Kidney (tissue), 14 donors: ENCODE measurements around the gene CDCA3. TPM values are rescaled to one million over a fixed set of nuclear protein-coding genes. Genes with fewer than 3 reads are reported as not detected.

Experiments
- DNase-seq, 5 donors: peaks; one replicate each; pipeline ENCODE4 v3.0.0-alpha.2; 2013 to 2020
- FAIRE-seq: peaks from 2 replicates; lab custom pipeline; 2012; peaks lifted over from hg19 to GRCh38; lab: Jason Lieb, UNC
- H3K27ac ChIP-seq, 2 donors: one replicate each; pipeline ENCODE4 v1.7.0; 2013; ENCODE audit warnings: low read depth in 2 of 2, low read length in 2 of 2, inconsistent platforms in 1 of 2
- H3K27me3 ChIP-seq: one replicate; pipeline ENCODE4 v1.7.1; 2013; ENCODE audit warnings: low read length, inconsistent platforms; ENCODE audit not compliant: control insufficient read depth, insufficient read depth
- H3K36me3 ChIP-seq, 3 donors: one replicate each; pipeline versions ENCODE4 v1.7.0 to v1.7.1; 2013; ENCODE audit warnings: low read length in 3 of 3, control low read depth in 1 of 3, inconsistent platforms in 1 of 3; ENCODE audit not compliant: insufficient read depth in 3 of 3, control insufficient read depth in 2 of 3
- H3K4me1 ChIP-seq, 3 donors: one replicate each; pipeline versions ENCODE4 v1.7.0 to v1.7.1; 2013; ENCODE audit warnings: low read length in 3 of 3, inconsistent platforms in 1 of 3, low read depth in 1 of 3; ENCODE audit not compliant: control insufficient read depth in 2 of 3, insufficient read depth in 2 of 3
- H3K4me3 ChIP-seq, 3 donors: one replicate each; pipeline versions ENCODE4 v1.7.0 to v1.8.1; 2013; ENCODE audit warnings: low read length in 3 of 3, control low read depth in 1 of 3, inconsistent platforms in 1 of 3
- H3K9ac ChIP-seq, 3 donors: one replicate each; pipeline versions ENCODE4 v1.7.0 to v1.7.1; 2013; ENCODE audit warnings: low read length in 3 of 3, control low read depth in 1 of 3, inconsistent platforms in 1 of 3
- H3K9me3 ChIP-seq, 3 donors: one replicate each; pipeline versions ENCODE4 v1.7.0 to v1.7.1; 2013; ENCODE audit warnings: low read length in 3 of 3, control low read depth in 1 of 3, inconsistent platforms in 1 of 3; ENCODE audit not compliant: control insufficient read depth in 2 of 3, insufficient read depth in 1 of 3
- intact Hi-C: fragments of 100-400 bp; cut with DNase I; formaldehyde crosslinking; loops from one replicate; pipeline ENCODE4 v1.11.1; 2022
- polyA plus RNA-seq: library from polyadenylated mRNA; stranded (reverse); fragments of 350-450 nt; fragmentation: Illumina TruSeq; extraction: RNeasy Lipid Tissue Mini Kit (QIAGEN cat#74804); gene quantifications from one replicate; pipeline ENCODE4 v1.2.3, GENCODE V29; 2014; ENCODE audit warnings: low read depth, low replicate concordance; ENCODE audit not compliant: insufficient read depth
- total RNA-seq: library from RNA; stranded (reverse); fragmentation: NEBNext Ultra II Directional; extraction: Animal tissue kit (Norgen Biotek cat#: 25700); gene quantifications from one replicate; pipeline ENCODE4 v1.2.1, GENCODE V29; 2021
- TF ChIP-seq, protein P1 (sequence below): IDR thresholded peaks from 3 replicates; pipeline ENCODE4 v1.5.1; 2012; ENCODE audit warnings: mild to moderate bottlenecking, moderate library complexity, borderline replicate concordance; ENCODE audit not compliant: insufficient read depth; ENCODE audit errors: extremely low read depth
- donor health status: control.
- donor health status: control.
- donor health status: control.
- donor health status: control.
- donor health status: control.
- donor health status: DM: yes; HTN: yes; CAD: no.
- donor health status: Normal renal cell carcinoma (clear cell type).

The CDCA3 gene
- total and polyA plus RNA-seq, 2 donors from 2014 or later, result 1.3 to 2.1 TPM

- intact Hi-C loops, result no loop called here
Observed at GRCh38 chr12:6840761-6841515, 10.1 kb downstream of the CDCA3 start, which contains the start of gene GNB3. Gene GNB3, plus strand, starts transcription at chr12:6840925. Its CDS starts 363 bp downstream, at chr12:6841288.

DNA sequence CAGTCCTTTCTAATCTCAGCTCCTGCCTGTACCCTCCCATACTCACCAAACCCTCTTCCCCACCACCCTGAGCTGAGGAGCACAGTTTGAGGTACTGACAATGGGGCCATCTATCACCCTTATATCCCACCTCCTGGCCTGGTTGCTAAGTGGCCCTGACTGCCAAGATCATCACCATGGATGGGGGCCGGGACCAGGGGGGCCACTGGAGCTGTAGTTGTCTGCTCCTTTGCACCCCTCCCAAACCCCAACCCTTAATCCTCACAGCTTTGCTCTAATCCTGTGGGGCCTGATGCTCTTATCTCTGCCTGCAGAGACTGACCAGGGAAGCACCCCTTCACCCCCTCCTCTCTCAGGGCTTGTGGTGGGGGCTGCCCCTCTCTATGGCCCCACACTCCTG lies 10.8 kb downstream of the CDCA3 start:
- Histone ChIP-seq H3K9ac (no peak overlapping the region), H3K4me3 (no peak overlapping the region), H3K27ac (no peak overlapping the region), H3K4me1 (no peaks in the 10 kb centered on the region), H3K9me3 (no peaks in the 10 kb centered on the region), H3K27me3 (no peaks in the 10 kb centered on the region), H3K36me3 (peaks cover 0 to 9% (median 0%) of the 10 kb centered on the region in 3 donors)
- FAIRE-seq (no peak), DNase-seq (no peak)
- TF ChIP-seq, protein P1, sequence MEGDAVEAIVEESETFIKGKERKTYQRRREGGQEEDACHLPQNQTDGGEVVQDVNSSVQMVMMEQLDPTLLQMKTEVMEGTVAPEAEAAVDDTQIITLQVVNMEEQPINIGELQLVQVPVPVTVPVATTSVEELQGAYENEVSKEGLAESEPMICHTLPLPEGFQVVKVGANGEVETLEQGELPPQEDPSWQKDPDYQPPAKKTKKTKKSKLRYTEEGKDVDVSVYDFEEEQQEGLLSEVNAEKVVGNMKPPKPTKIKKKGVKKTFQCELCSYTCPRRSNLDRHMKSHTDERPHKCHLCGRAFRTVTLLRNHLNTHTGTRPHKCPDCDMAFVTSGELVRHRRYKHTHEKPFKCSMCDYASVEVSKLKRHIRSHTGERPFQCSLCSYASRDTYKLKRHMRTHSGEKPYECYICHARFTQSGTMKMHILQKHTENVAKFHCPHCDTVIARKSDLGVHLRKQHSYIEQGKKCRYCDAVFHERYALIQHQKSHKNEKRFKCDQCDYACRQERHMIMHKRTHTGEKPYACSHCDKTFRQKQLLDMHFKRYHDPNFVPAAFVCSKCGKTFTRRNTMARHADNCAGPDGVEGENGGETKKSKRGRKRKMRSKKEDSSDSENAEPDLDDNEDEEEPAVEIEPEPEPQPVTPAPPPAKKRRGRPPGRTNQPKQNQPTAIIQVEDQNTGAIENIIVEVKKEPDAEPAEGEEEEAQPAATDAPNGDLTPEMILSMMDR, result no peak
- intact Hi-C loops, result no loop called here

More at GRCh38 chr12:6840761-6841515, 10.1 kb downstream of the CDCA3 start, which contains the start of gene GNB3:
- FAIRE-seq (no peak), DNase-seq (peak in 2 of 5 donors; percentile 51 to 80)
- Histone ChIP-seq H3K4me1 (no peaks in the 10 kb centered on the region), H3K27ac (no peak within 1 kb of the TSS), H3K9me3 (no peaks in the 10 kb centered on the region), H3K9ac (no peak within 1 kb of the TSS), H3K27me3 (no peaks in the 10 kb centered on the region), H3K4me3 (no peak within 1 kb of the TSS), H3K36me3 (peaks cover 0 to 9% (median 0%) of the 10 kb centered on the region in 3 donors)
- TF ChIP-seq, protein P1, result no peak

DNA sequence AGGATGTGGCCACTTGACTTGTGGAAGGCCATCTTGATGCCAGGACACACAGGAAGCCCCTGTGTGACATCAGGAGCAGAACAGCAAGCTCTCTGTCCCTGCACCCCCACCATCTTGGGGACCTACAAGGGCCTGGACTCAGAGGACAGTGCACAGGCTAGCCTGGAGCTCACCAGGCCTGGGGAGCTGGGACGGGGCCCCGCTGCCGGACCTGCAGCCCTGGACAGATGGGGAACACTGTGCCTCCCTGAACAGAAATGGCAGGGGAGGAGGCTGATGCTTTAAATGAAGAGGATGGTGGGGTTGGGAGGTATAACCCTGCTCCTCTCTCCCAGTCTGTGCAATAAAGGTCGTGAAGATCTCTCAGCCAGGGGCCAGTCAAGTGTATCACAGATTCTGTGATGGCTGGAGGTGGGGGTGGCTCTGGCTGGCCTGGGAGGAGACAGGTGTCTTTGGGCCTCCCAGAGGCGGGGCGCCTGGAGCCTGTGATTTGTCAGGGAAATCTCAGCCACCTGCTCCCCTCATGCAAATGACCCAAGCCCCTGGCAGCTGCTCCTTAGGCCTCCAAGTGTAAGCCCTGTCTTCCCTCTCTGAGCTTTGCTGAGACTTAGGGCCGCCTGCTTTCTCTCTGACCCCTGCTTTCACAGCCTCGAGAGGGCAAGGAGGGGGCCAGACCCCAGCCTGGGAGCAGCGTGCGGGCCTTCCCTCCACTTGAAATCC lies 11.4 kb downstream of the CDCA3 start:
- H3K36me3 ChIP-seq, result peaks cover 0 to 9% (median 0%) of the 10 kb centered on the region in 3 donors
- no peak for FAIRE-seq
- no peaks in the 10 kb centered on the region for H3K27me3 ChIP-seq
- no peak overlapping the region for H3K9ac ChIP-seq
- H3K27ac ChIP-seq, result no peak overlapping the region
- DNase-seq, result no peak
- no peak overlapping the region for H3K4me3 ChIP-seq
- intact Hi-C loops, result no loop called here
- H3K9me3 ChIP-seq, result no peaks in the 10 kb centered on the region
- H3K4me1 ChIP-seq, result no peaks in the 10 kb centered on the region
- TF ChIP-seq, protein P1, result no peak
